22Rv1 (cell line): Measurements from ENCODE around the gene DDX23.

Experiments used
- CTCF ChIP-seq: fragments of 450-650 bp; IDR thresholded peaks from 2 replicates; pipeline ENCODE4 v1.5.1; 2017; ENCODE audit warnings: mild to moderate bottlenecking
- ZFX ChIP-seq: fragments of 450-650 bp; IDR thresholded peaks from 2 replicates; pipeline ENCODE4 v1.6.1; 2017; ENCODE audit warnings: antibody characterized with exemption, borderline replicate concordance

GRCh38 chr12:48826209-48826855 lies 25.6 kb downstream of the DDX23 start:
- TF ChIP-seq CTCF (no peak), ZFX (no peak)
